Bronchial epithelial cell (primary cell): ENCODE results near the gene CLASP1. TPM values are rescaled to one million over a fixed set of nuclear protein-coding genes. Genes with fewer than 3 reads are reported as not detected.

Experiments used
- DNase-seq: peaks from one replicate; pipeline ENCODE4 v3.0.0-alpha.2; 2010; ENCODE audit warnings: low read depth
- FAIRE-seq: peaks from 2 replicates; lab custom pipeline; 2011; peaks lifted over from hg19 to GRCh38; lab: Jason Lieb, UNC
- H3K27me3 ChIP-seq: 2 replicates; pipeline ENCODE4 v1.5.1; 2011; ENCODE audit warnings: low read length; ENCODE audit not compliant: control insufficient read depth, insufficient read depth
- H3K36me3 ChIP-seq: 2 replicates; pipeline ENCODE4 v1.5.1; 2011; ENCODE audit warnings: low read length; ENCODE audit not compliant: control insufficient read depth, insufficient read depth
- H3K4me3 ChIP-seq: 2 replicates; pipeline ENCODE4 v1.5.1; 2011; ENCODE audit warnings: mild to moderate bottlenecking, low read depth, low read length, control low read depth
- CTCF ChIP-seq: IDR thresholded peaks from 2 replicates; pipeline ENCODE4 v1.5.1; 2011; ENCODE audit warnings: mild to moderate bottlenecking, moderate library complexity, low read length, control low read depth, inconsistent platforms; ENCODE audit not compliant: insufficient read depth, severe bottlenecking
- total RNA-seq: library from RNA; depleted of rRNA; stranded (reverse); fragments of >200 nt; gene quantifications from 2 replicates; pipeline ENCODE4 v1.2.1, GENCODE V29; 2014

The CLASP1 gene
- total RNA-seq, 1 donor from 2014 or later: 56.9 TPM

DNA sequence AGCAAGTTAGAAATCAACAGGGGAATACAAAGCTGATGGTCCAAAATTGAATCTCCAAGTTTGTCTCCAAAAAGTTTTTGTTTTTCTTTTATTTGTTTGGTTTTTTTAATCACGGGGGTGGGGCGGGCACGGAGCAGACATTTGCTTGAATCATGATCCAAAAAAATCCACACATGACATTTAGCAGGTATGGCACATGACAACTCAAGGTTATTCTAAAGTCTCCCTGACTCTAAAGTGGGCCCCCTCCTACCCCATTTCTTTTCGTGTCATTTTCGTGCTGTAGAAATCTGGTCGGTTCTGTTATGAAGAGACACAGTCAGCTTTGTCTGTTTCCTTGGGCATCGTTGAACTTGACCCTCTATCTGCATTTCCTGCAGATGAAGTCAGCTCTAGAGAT, 104.0 kb downstream of the CLASP1 start:
- FAIRE-seq: no peak

DNA sequence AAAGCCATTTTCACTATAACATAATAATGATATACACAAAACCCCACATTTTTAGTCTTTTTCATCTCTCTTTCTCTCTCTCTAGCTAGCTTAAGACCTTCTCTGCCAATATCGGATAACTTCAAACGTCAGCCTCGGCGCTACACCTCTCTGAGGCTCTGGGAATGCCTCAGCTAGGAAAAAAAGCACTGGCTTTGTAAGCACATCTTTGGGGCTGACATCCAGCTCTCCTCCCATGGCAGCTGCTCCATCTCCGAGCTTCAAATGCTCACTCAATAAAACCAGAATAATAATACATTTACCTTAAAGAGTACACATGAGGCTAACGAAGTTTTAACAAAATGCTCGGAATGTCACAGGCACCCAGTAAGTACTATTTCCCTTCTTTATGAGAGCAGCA, 107.8 kb downstream of the CLASP1 start:
- no peak for TF ChIP-seq CTCF
- FAIRE-seq: no peak

More for the DNA sequence above, 104.0 kb downstream of the CLASP1 start:
- no peaks in the 10 kb centered on the region for H3K36me3 ChIP-seq
- H3K4me3 ChIP-seq: no peak overlapping the region
- no peaks in the 10 kb centered on the region for H3K27me3 ChIP-seq
- no peak for TF ChIP-seq CTCF
- no peak for DNase-seq

GRCh38 chr2:121539750-121540469, 109.4 kb downstream of the CLASP1 start:
- no peak for DNase-seq
- no peak for TF ChIP-seq CTCF
- FAIRE-seq: no peak
- no peak overlapping the region for H3K4me3 ChIP-seq
- H3K36me3 ChIP-seq: no peaks in the 10 kb centered on the region
- no peaks in the 10 kb centered on the region for H3K27me3 ChIP-seq

More for the DNA sequence above, 107.8 kb downstream of the CLASP1 start:
- H3K27me3 ChIP-seq: no peaks in the 10 kb centered on the region
- no peak for DNase-seq
- no peaks in the 10 kb centered on the region for H3K36me3 ChIP-seq
- no peak overlapping the region for H3K4me3 ChIP-seq

GRCh38 chr2:121536850-121537557, 112.3 kb downstream of the CLASP1 start:
- DNase-seq: no peak
- TF ChIP-seq CTCF: no peak
- H3K36me3 ChIP-seq: no peaks in the 10 kb centered on the region
- no peaks in the 10 kb centered on the region for H3K27me3 ChIP-seq
- no peak overlapping the region for H3K4me3 ChIP-seq
- FAIRE-seq: no peak

DNA sequence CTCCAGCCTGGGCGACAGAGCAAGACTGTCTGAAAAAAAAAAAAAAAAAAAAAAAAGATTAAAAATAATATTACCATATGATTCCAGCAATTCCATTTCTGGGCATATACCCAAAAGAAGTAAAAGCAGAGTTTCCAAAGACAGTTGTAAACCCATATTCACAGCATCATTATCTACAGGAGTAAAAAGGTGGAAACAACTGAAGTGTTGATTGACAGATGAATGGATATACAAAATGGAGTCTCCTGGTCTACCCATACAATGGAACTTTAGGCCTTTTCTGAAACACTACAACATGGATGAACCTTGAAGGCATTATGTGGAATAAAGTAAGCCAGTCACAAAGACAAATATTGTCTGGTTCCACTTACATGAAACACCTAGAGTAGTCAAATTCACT, 112.9 kb downstream of the CLASP1 start:
- Histone ChIP-seq H3K4me3 (no peak overlapping the region), H3K27me3 (no peaks in the 10 kb centered on the region), H3K36me3 (no peaks in the 10 kb centered on the region)
- FAIRE-seq: no peak
- no peak for TF ChIP-seq CTCF
- no peak for DNase-seq

- Histone ChIP-seq H3K36me3 (no peaks in the 10 kb centered on the region), H3K4me3 (no peak overlapping the region), H3K27me3 (no peaks in the 10 kb centered on the region)
- DNase-seq: no peak
- TF ChIP-seq CTCF: no peak
- FAIRE-seq: no peak
These were observed 115.3 kb downstream of the CLASP1 start for GRCh38 chr2:121534007-121534406.
